ENCODE results near the gene CAMK2D. TPM values are rescaled to one million over a fixed set of nuclear protein-coding genes. Genes with fewer than 3 reads are reported as not detected.

Gene CAMK2D
- total RNA-seq, 2 experiments from 2014 or later, result 104 to 120 TPM

GRCh38 chr4:113450295-113451080 lies 311.1 kb downstream of the CAMK2D start:
- CTCF ChIA-PET (ENCODE audit: unreplicated experiment), result no interaction called here
- H2AFZ ChIP-seq (ENCODE audit: low read length), result no peak overlapping the region
- intact Hi-C loops (cut with micrococcal nuclease; ENCODE audit: unreplicated experiment), result no loop called here

GRCh38 chr4:113449410-113449974 lies 312.0 kb downstream of the CAMK2D start:
- Histone ChIP-seq H3K4me1 (ENCODE audit: insufficient read depth, low read length, poor library complexity, severe bottlenecking) (peaks cover 13% of the 10 kb centered on the region), H3K4me2 (ENCODE audit: low read length) (no peak overlapping the region), H3K79me2 (ENCODE audit: insufficient read depth, low read depth, low read length) (no peaks in the 10 kb centered on the region), H3K27ac (ENCODE audit: low read depth, low read length, poor library complexity, severe bottlenecking) (no peak overlapping the region), H3K9me3 (ENCODE audit: low read length) (no peaks in the 10 kb centered on the region), H3K36me3 (ENCODE audit: insufficient read depth, low read length) (peaks cover 39% of the 10 kb centered on the region), H3K4me3 (ENCODE audit: low read depth, low read length, poor library complexity, severe bottlenecking) (no peak overlapping the region), H4K20me1 (ENCODE audit: insufficient read depth, low read length) (no peaks in the 10 kb centered on the region), H2AFZ (ENCODE audit: low read length) (no peak overlapping the region), H3K9me2 (ENCODE audit: insufficient read depth, low read length) (no peaks in the 10 kb centered on the region)
- intact Hi-C loops (cut with micrococcal nuclease; ENCODE audit: unreplicated experiment), result no loop called here
- DNase-seq (ENCODE audit: low spot score), result no peak
- BruUV-seq (replicated peaks), result no TSS peak
- no peak for TF ChIP-seq EZH2phosphoT487 (IDR thresholded peaks at IDR 0.05; ENCODE audit: borderline replicate concordance, low read depth, low read length)
- TF ChIP-seq, protein P1, sequence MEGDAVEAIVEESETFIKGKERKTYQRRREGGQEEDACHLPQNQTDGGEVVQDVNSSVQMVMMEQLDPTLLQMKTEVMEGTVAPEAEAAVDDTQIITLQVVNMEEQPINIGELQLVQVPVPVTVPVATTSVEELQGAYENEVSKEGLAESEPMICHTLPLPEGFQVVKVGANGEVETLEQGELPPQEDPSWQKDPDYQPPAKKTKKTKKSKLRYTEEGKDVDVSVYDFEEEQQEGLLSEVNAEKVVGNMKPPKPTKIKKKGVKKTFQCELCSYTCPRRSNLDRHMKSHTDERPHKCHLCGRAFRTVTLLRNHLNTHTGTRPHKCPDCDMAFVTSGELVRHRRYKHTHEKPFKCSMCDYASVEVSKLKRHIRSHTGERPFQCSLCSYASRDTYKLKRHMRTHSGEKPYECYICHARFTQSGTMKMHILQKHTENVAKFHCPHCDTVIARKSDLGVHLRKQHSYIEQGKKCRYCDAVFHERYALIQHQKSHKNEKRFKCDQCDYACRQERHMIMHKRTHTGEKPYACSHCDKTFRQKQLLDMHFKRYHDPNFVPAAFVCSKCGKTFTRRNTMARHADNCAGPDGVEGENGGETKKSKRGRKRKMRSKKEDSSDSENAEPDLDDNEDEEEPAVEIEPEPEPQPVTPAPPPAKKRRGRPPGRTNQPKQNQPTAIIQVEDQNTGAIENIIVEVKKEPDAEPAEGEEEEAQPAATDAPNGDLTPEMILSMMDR (conservative IDR thresholded peaks at IDR 0.05; ENCODE audit: low read length), result no peak
- ChIA-PET CTCF (ENCODE audit: unreplicated experiment) (no interaction called here), POLR2A (interaction anchor here (0.6 kb wide), 1 partner anchor 14 kb away, joined by 4 read pairs; no protein-coding TSS in a partner anchor)

More at GRCh38 chr4:113450295-113451080, 311.1 kb downstream of the CAMK2D start:
- Histone ChIP-seq H3K9me3 (ENCODE audit: low read length) (no peaks in the 10 kb centered on the region), H3K36me3 (ENCODE audit: insufficient read depth, low read length) (peaks cover 49% of the 10 kb centered on the region), H3K4me1 (ENCODE audit: insufficient read depth, low read length, poor library complexity, severe bottlenecking) (peaks cover 13% of the 10 kb centered on the region), H3K79me2 (ENCODE audit: insufficient read depth, low read depth, low read length) (no peaks in the 10 kb centered on the region), H4K20me1 (ENCODE audit: insufficient read depth, low read length) (no peaks in the 10 kb centered on the region), H3K4me2 (ENCODE audit: low read length) (no peak overlapping the region), H3K27ac (ENCODE audit: low read depth, low read length, poor library complexity, severe bottlenecking) (no peak overlapping the region), H3K4me3 (ENCODE audit: low read depth, low read length, poor library complexity, severe bottlenecking) (no peak overlapping the region), H3K9me2 (ENCODE audit: insufficient read depth, low read length) (no peaks in the 10 kb centered on the region)
- no TSS peak for BruUV-seq (replicated peaks)
- no peak for TF ChIP-seq EZH2phosphoT487 (IDR thresholded peaks at IDR 0.05; ENCODE audit: borderline replicate concordance, low read depth, low read length)
- TF ChIP-seq, protein P1 (conservative IDR thresholded peaks at IDR 0.05; ENCODE audit: low read length), result no peak
- POLR2A ChIA-PET, result no interaction called here
- no peak for DNase-seq (ENCODE audit: low spot score)

DNA sequence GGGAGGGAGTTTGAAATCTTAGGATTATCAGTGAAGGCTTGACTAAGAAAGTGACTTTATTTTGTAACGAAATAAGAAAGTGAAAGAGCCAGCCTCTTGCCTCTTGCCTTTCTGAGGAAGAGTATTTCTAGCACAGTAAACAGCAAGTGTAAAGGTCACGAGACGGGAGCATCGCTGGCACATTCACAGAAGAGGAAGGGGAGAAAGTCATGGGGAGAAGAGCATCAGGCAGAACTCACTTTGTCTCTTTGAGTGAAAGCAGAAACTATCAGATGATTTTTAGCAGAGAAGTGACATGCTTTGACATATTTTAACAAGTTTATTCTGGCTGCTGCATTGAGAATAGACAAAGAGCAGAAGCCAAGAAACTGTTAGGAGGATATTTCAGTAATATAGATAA lies 313.8 kb downstream of the CAMK2D start:
- no peak for DNase-seq (ENCODE audit: low spot score)
- ChIA-PET POLR2A (interaction anchor here (0.6 kb wide), 1 partner anchor 75 kb away, joined by 3 read pairs; no protein-coding TSS in a partner anchor), CTCF (ENCODE audit: unreplicated experiment) (no interaction called here)
- no TSS peak for BruUV-seq (replicated peaks)
- H3K9me2 ChIP-seq (ENCODE audit: insufficient read depth, low read length), result no peaks in the 10 kb centered on the region
- H4K20me1 ChIP-seq (ENCODE audit: insufficient read depth, low read length), result no peaks in the 10 kb centered on the region
- no peaks in the 10 kb centered on the region for H3K79me2 ChIP-seq (ENCODE audit: insufficient read depth, low read depth, low read length)
- no peak for TF ChIP-seq EZH2phosphoT487 (IDR thresholded peaks at IDR 0.05; ENCODE audit: borderline replicate concordance, low read depth, low read length)
- TF ChIP-seq, protein P1 (conservative IDR thresholded peaks at IDR 0.05; ENCODE audit: low read length), result no peak
- no peak overlapping the region for H2AFZ ChIP-seq (ENCODE audit: low read length)
- no peak overlapping the region for H3K4me2 ChIP-seq (ENCODE audit: low read length)
- H3K4me3 ChIP-seq (ENCODE audit: low read depth, low read length, poor library complexity, severe bottlenecking), result no peak overlapping the region
- no peak overlapping the region for H3K27ac ChIP-seq (ENCODE audit: low read depth, low read length, poor library complexity, severe bottlenecking)
- no peaks in the 10 kb centered on the region for H3K9me3 ChIP-seq (ENCODE audit: low read length)
- intact Hi-C loops (cut with micrococcal nuclease; ENCODE audit: unreplicated experiment), result no loop called here
- H3K4me1 ChIP-seq (ENCODE audit: insufficient read depth, low read length, poor library complexity, severe bottlenecking), result no peaks in the 10 kb centered on the region
- peaks cover 22% of the 10 kb centered on the region for H3K36me3 ChIP-seq (ENCODE audit: insufficient read depth, low read length)

All from OCI-LY7 (cell line).